T-cell (primary cell): ENCODE data around the gene NR2E3. TPM values are rescaled to one million over a fixed set of nuclear protein-coding genes. Genes with fewer than 3 reads are reported as not detected.

Experiments
- ATAC-seq, 4 experiments: fragments of 200-7000 bp in 3 of 4; fragments of 150-1000 bp in 1 of 4; cut with Tn5 transposase; replicated peaks in 1 of 4; 1 replicate in 3 of 4; 2 replicates in 1 of 4; pipeline ENCODE4 v1.10.0; 2021; ENCODE audit warnings: moderate library complexity in 3 of 4, mild to moderate bottlenecking in 2 of 4, moderate number of reproducible peaks in 1 of 4
- CTCF ChIA-PET, 2 donors: fragments of 300-600 bp; sonication (Branson Sonifier 250); formaldehyde crosslinking; loops; one replicate each; lab custom pipeline; 2022; ENCODE audit warnings: antibody characterized with exemption in 2 of 2; lab: Charles Lee
- POLR2A ChIA-PET, 2 donors: fragments of 300-600 bp; sonication (Branson Sonifier 250); formaldehyde crosslinking; loops; one replicate each; lab custom pipeline; 2022; ENCODE audit warnings: antibody characterized with exemption in 2 of 2; lab: Charles Lee
- DNase-seq, 35 experiments: peaks; one replicate each; pipeline versions ENCODE4 v3.0.0 to v3.0.0-alpha.2; 2013 to 2023
- H3K27ac ChIP-seq: one replicate; pipeline ENCODE4 v1.5.1; 2013; ENCODE audit warnings: low read length
- H3K27me3 ChIP-seq, 2 experiments: replicated peaks in 1 of 2; 1 replicate in 1 of 2; 2 replicates in 1 of 2; pipeline versions ENCODE4 v1.6.1 to v1.7.0; 2013; ENCODE audit warnings: low read length in 1 of 2, mixed read lengths in 1 of 2; ENCODE audit not compliant: control insufficient read depth in 2 of 2, insufficient read depth in 2 of 2; ENCODE audit errors: extremely low read depth in 1 of 2
- H3K36me3 ChIP-seq, 2 donors: 1 replicate in 1 of 2; 2 replicates in 1 of 2; pipeline versions ENCODE4 v1.6.1 to v1.7.0; 2013; ENCODE audit warnings: low read length in 1 of 2; ENCODE audit not compliant: control insufficient read depth in 2 of 2, insufficient read depth in 1 of 2; ENCODE audit errors: extremely low read depth in 1 of 2
- H3K4me1 ChIP-seq, 2 experiments: 1 replicate in 1 of 2; 2 replicates in 1 of 2; pipeline versions ENCODE4 v1.6.1 to v1.7.0; 2013; ENCODE audit warnings: low read length in 2 of 2, mixed read lengths in 1 of 2; ENCODE audit not compliant: insufficient read depth in 2 of 2, control insufficient read depth in 1 of 2; ENCODE audit errors: extremely low read depth in 1 of 2
- H3K4me3 ChIP-seq, 2 donors: 1 replicate in 1 of 2; 2 replicates in 1 of 2; pipeline versions ENCODE4 v1.5.1 to v1.7.0; 2013; ENCODE audit warnings: mild to moderate bottlenecking in 2 of 2, low read length in 1 of 2, moderate library complexity in 1 of 2; ENCODE audit not compliant: control insufficient read depth in 1 of 2; ENCODE audit errors: extremely low read depth in 1 of 2
- H3K9me3 ChIP-seq: 2 replicates; pipeline ENCODE4 v1.7.0; 2013
- H3K27ac Mint-ChIP-seq, 2 donors: one replicate each; pipeline ENCODE4 v1.8.0; 2020 to 2021; ENCODE audit warnings: mild to moderate bottlenecking in 2 of 2, mixed read lengths in 2 of 2
- H3K27me3 Mint-ChIP-seq, 2 donors: one replicate each; pipeline ENCODE4 v1.8.0; 2021 to 2022; ENCODE audit warnings: mixed read lengths in 2 of 2
- H3K36me3 Mint-ChIP-seq: one replicate; pipeline ENCODE4 v1.8.0; 2021; ENCODE audit warnings: mixed read lengths
- H3K4me1 Mint-ChIP-seq, 3 donors: one replicate each; pipeline ENCODE4 v1.8.0; 2020 to 2022; ENCODE audit warnings: mixed read lengths in 3 of 3, mild to moderate bottlenecking in 1 of 3
- H3K4me3 Mint-ChIP-seq, 3 donors: one replicate each; pipeline ENCODE4 v1.8.0; 2020 to 2022; ENCODE audit warnings: mild to moderate bottlenecking in 3 of 3, mixed read lengths in 3 of 3, moderate library complexity in 3 of 3
- H3K9me3 Mint-ChIP-seq, 3 donors: one replicate each; pipeline ENCODE4 v1.8.0; 2020 to 2022; ENCODE audit warnings: mixed read lengths in 3 of 3
- WGBS: methylation state at CpG from one replicate; pipeline ENCODE4 v1.1.5; 2013; ENCODE audit warnings: missing lambda C conversion rate; ENCODE audit not compliant: insufficient coverage; 5-methylcytosine and 5-hydroxymethylcytosine counted together
- total RNA-seq, 35 experiments: library from RNA in 6 of 35; stranded (reverse) in 6 of 35; fragments of 120-200 nt in 1 of 35; gene quantifications; one replicate each; pipeline versions ENCODE4 v1.2.1 to v1.2.4 and lab custom pipeline; 2013 to 2026

NR2E3 gene
- total RNA-seq, 5 donors from 2014 or later (not counting 1 experiment from before 2014, with no cell fraction given) = not detected

GRCh38 chr15:71781965-71782265, 28.4 kb upstream of the NR2E3 start:
- no peak overlapping the region for H3K27ac ChIP-seq
- Mint-ChIP-seq H3K27me3 (peaks cover 17 to 43% of the 10 kb centered on the region in 2 donors), H3K4me1 (peaks cover 0 to 6% (median 3%) of the 10 kb centered on the region in 3 donors), H3K36me3 (no peaks in the 10 kb centered on the region), H3K4me3 (no peak overlapping the region), H3K9me3 (no peaks in the 10 kb centered on the region), H3K27ac (no peak overlapping the region)
- CTCF ChIA-PET = interaction anchor here in 1 of 2 donors (0.5 kb wide), 1 partner anchor 153 kb away, joined by 4 read pairs; no protein-coding TSS in a partner anchor
- POLR2A ChIA-PET = no interaction called here
- no peak for DNase-seq
- no peak overlapping the region for H3K4me3 ChIP-seq
- 73% methylated on average over 2 of the region's 8 CpGs for WGBS
- peaks cover 0 to 21% of the 10 kb centered on the region in 2 experiments for H3K27me3 ChIP-seq
- H3K4me1 ChIP-seq = no peaks in the 10 kb centered on the region
- H3K36me3 ChIP-seq = no peaks in the 10 kb centered on the region
- H3K9me3 ChIP-seq = no peaks in the 10 kb centered on the region
- no peak for ATAC-seq

DNA sequence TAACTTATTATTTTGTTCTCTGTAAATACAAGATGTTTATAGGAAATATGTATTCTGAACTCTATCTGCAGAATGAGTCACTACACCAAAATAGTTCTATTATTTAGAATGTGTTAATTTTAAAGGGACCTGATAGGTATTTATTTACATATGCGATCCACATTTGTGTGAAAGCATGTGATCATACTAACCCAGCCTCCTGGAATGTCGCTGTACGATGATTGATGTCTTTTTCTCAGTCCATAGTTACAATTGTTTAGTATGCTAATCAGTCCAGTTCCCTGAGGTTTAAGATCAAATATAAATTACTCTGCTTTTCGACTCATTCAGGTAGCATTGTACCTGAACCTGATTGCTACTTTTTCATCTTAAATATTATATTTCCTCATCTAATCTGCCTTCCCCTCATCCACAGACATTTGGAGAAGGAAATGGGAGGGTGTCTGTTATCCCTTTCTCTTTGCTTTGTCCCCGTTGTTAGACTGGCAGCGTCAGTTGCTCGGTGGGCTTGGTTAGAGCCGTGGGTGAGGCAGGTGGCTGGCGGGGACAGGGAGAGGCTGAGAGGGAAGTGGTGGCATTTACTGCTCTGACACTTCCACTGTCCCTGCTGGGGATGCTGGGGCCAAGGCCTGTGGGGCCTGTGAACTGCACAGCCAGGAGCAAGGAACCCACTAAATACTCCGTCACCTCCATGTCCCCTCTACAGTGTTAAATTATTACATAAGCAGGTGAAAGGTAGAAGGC, 27.8 kb upstream of the NR2E3 start:
- ChIA-PET POLR2A (no interaction called here), CTCF (interaction anchor here in 1 of 2 donors (0.5 kb wide), 1 partner anchor 152 kb away, joined by 4 read pairs; no protein-coding TSS in a partner anchor)
- Mint-ChIP-seq H3K9me3 (no peaks in the 10 kb centered on the region), H3K36me3 (no peaks in the 10 kb centered on the region), H3K27me3 (peaks cover 17 to 43% of the 10 kb centered on the region in 2 donors), H3K4me3 (no peak overlapping the region), H3K27ac (no peak overlapping the region), H3K4me1 (peaks cover 0 to 6% (median 3%) of the 10 kb centered on the region in 3 donors)
- DNase-seq = no peak
- H3K4me3 ChIP-seq = no peak overlapping the region
- no peak for ATAC-seq
- no peaks in the 10 kb centered on the region for H3K4me1 ChIP-seq
- no peaks in the 10 kb centered on the region for H3K36me3 ChIP-seq
- H3K27me3 ChIP-seq = peaks cover 0 to 21% of the 10 kb centered on the region in 2 experiments
- H3K9me3 ChIP-seq = no peaks in the 10 kb centered on the region
- no peak overlapping the region for H3K27ac ChIP-seq
- no CpG with 5 or more reads among the region's 10 CpGs for WGBS

- Mint-ChIP-seq H3K27me3 (peaks cover 17 to 43% of the 10 kb centered on the region in 2 donors), H3K27ac (no peak overlapping the region), H3K4me1 (peaks cover 0 to 6% (median 3%) of the 10 kb centered on the region in 3 donors), H3K36me3 (no peaks in the 10 kb centered on the region), H3K9me3 (no peaks in the 10 kb centered on the region), H3K4me3 (no peak overlapping the region)
- Histone ChIP-seq H3K27ac (no peak overlapping the region), H3K4me1 (no peaks in the 10 kb centered on the region), H3K4me3 (no peak overlapping the region), H3K9me3 (no peaks in the 10 kb centered on the region), H3K36me3 (no peaks in the 10 kb centered on the region), H3K27me3 (peaks cover 0 to 21% of the 10 kb centered on the region in 2 experiments)
- no peak for ATAC-seq
- ChIA-PET POLR2A (no interaction called here), CTCF (interaction anchor here in 1 of 2 donors (1.3 kb wide), 1 partner anchor 372 kb away, joined by 6 read pairs; no protein-coding TSS in a partner anchor)
- 75% methylated on average over 4 of the region's 6 CpGs for WGBS
- peak in 3 of 35 experiments; percentile 8 to 21 (median 10) for DNase-seq
Observed at GRCh38 chr15:71784719-71785118, 25.6 kb upstream of the NR2E3 start.

- POLR2A ChIA-PET = no interaction called here
- no peak for DNase-seq
- ATAC-seq = no peak
- CTCF ChIA-PET = no interaction called here
- no peak overlapping the region for H3K4me3 Mint-ChIP-seq
- no peaks in the 10 kb centered on the region for H3K4me1 Mint-ChIP-seq
- peaks cover 17 to 39% of the 10 kb centered on the region in 2 donors for H3K27me3 Mint-ChIP-seq
- no peaks in the 10 kb centered on the region for H3K9me3 Mint-ChIP-seq
- H3K4me1 ChIP-seq = no peaks in the 10 kb centered on the region
- peaks cover 0 to 28% of the 10 kb centered on the region in 2 experiments for H3K27me3 ChIP-seq
- no peak overlapping the region for H3K27ac Mint-ChIP-seq
- no peak overlapping the region for H3K27ac ChIP-seq
- no peaks in the 10 kb centered on the region for H3K36me3 ChIP-seq
- H3K9me3 ChIP-seq = no peaks in the 10 kb centered on the region
- no CpG with 5 or more reads among the region's 2 CpGs for WGBS
- no peaks in the 10 kb centered on the region for H3K36me3 Mint-ChIP-seq
- no peak overlapping the region for H3K4me3 ChIP-seq
Observed at GRCh38 chr15:71785996-71786395, 24.4 kb upstream of the NR2E3 start.

DNA sequence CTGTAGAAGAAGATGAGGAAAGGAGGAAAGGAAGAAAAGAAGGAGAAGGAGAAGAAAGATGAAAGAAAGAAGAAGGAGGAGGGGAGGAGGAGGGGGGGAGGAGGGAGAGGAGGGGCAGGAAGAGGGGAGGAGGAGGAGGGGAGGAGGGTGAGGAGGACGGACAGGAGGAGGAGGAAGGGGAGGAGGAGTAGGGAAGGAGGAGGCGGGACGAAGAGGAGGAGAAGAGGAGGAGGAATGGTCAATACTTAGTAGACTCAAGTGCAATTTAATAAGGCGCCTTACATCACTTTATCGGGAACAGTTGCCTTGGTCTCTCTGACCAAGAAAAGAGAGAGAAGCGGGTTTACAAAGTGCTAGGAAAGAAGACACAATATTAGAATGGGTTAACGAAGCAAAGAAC, 23.7 kb upstream of the NR2E3 start:
- no peaks in the 10 kb centered on the region for H3K4me1 ChIP-seq
- ChIA-PET POLR2A (no interaction called here), CTCF (interaction anchor here in 1 of 2 donors (0.6 kb wide), 1 partner anchor 328 kb away, joined by 3 read pairs; no protein-coding TSS in a partner anchor)
- WGBS = 74% methylated on average over 6 of the region's 7 CpGs
- no peaks in the 10 kb centered on the region for H3K9me3 ChIP-seq
- H3K27ac ChIP-seq = no peak overlapping the region
- Mint-ChIP-seq H3K27me3 (peaks cover 17 to 34% of the 10 kb centered on the region in 2 donors), H3K36me3 (no peaks in the 10 kb centered on the region), H3K27ac (no peak overlapping the region), H3K9me3 (no peaks in the 10 kb centered on the region), H3K4me1 (no peaks in the 10 kb centered on the region), H3K4me3 (no peak overlapping the region)
- H3K27me3 ChIP-seq = peaks cover 0 to 26% of the 10 kb centered on the region in 2 experiments
- H3K4me3 ChIP-seq = no peak overlapping the region
- no peak for DNase-seq
- ATAC-seq = no peak
- H3K36me3 ChIP-seq = no peaks in the 10 kb centered on the region

DNA sequence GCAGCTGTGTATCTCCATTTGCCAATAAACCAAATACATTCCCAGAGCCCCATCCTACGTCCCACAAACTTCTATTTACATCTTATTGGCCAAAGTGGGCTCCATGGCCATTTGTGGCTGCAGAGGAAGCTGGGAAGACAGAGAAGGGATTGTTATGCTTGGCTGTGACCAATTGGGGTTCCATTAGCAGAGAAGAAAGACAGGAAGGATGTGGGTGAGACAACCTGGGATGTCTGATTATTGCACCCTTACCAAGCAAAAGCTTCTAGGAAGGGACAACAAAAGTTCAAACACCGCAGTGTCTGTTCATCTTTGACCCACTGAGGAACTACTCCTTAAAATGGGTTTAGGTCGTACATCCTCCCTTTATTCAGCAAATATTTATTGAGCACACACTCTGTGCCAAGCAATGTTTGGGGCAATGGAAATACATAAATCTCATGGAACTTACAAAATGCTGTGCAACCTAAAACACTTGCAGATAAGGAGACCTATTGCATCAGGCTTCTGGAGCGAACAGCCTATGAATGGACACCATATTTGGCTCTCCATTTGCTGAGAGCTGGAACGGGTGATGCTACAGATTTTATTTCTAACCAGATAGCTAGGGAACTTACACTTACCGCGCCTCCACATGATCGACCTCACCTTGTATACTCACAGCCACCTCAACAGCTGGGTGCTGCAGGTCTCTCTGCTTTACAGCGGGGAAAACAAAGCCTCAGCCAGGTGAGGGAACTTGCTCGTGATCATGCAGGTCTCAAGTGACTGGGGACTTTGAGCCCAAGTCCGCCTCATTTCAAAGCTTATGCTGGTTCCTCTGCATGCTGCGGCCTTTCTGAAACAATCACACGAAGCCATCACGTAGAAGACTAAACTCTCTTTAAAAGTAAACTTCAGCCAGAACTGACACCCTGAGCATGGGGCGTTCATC, 21.4 kb upstream of the NR2E3 start:
- Histone ChIP-seq H3K36me3 (no peaks in the 10 kb centered on the region), H3K27me3 (peaks cover 0 to 19% of the 10 kb centered on the region in 2 experiments), H3K9me3 (no peaks in the 10 kb centered on the region), H3K4me3 (no peak overlapping the region), H3K27ac (no peak overlapping the region), H3K4me1 (no peaks in the 10 kb centered on the region)
- ChIA-PET POLR2A (no interaction called here), CTCF (interaction anchor here in 1 of 2 donors (0.5 kb wide), 1 partner anchor 35 kb away, joined by 3 read pairs; no protein-coding TSS in a partner anchor)
- whole genome bisulfite sequencing = 90% methylated on average over 13 of the region's 15 CpGs
- no peaks in the 10 kb centered on the region for H3K9me3 Mint-ChIP-seq
- no peak overlapping the region for H3K4me3 Mint-ChIP-seq
- ATAC-seq (no peak), DNase-seq (no peak)
- H3K36me3 Mint-ChIP-seq = no peaks in the 10 kb centered on the region
- no peaks in the 10 kb centered on the region for H3K4me1 Mint-ChIP-seq
- no peak overlapping the region for H3K27ac Mint-ChIP-seq
- peaks cover 17 to 24% of the 10 kb centered on the region in 2 donors for H3K27me3 Mint-ChIP-seq
